ENCODE results near the gene PRTFDC1.

- TF ChIP-seq POLR2A (IDR thresholded peaks at IDR 0.05; ENCODE audit: low read depth, low read length) (no peak), CTCF (IDR thresholded peaks at IDR 0.05; ENCODE audit: extremely low read depth in 1 of 2, insufficient read depth in 1 of 2, low read depth in 1 of 2, low read length in 2 of 2) (no peak), EZH2 (IDR thresholded peaks at IDR 0.05; ENCODE audit: borderline replicate concordance, low read depth, low read length, severe bottlenecking) (no peak), JUN (IDR thresholded peaks at IDR 0.05; ENCODE audit: borderline replicate concordance, insufficient read depth, insufficient read length, low read depth) (no peak), GATA2 (IDR thresholded peaks at IDR 0.05; ENCODE audit: insufficient read depth, insufficient read length, low read depth, low read length) (no peak), MAX (IDR thresholded peaks at IDR 0.05; ENCODE audit: insufficient read depth, insufficient read length) (no peak), POLR2AphosphoS5 (IDR thresholded peaks at IDR 0.05; ENCODE audit: insufficient read depth, low read depth, low read length) (no peak), MYC (IDR thresholded peaks at IDR 0.05; ENCODE audit: low read depth, low read length) (no peak), FOS (IDR thresholded peaks at IDR 0.05; ENCODE audit: borderline replicate concordance, insufficient read depth, low read length) (no peak)
These were observed at the start of gene PRTFDC1 for GRCh38 chr10:24952143-24952706.

All from endothelial cell of umbilical vein (primary cell).